ELF-1 (cell line): Measurements from ENCODE around the gene ABL1.

Experiments used
- DNase-seq: peaks from one replicate; pipeline ENCODE4 v3.0.0-alpha.2; 2016; ENCODE audit warnings: low read depth, low spot score

The ABL1 gene

GRCh38 chr9:130918101-130918825 is 83.2 kb downstream of the ABL1 start:
- DNase-seq, result peak; percentile 95

GRCh38 chr9:130918826-130919558 is 83.9 kb downstream of the ABL1 start:
- DNase-seq, result no peak

- DNase-seq, result no peak
Measured at GRCh38 chr9:130919559-130920145, 84.6 kb downstream of the ABL1 start.

- no peak for DNase-seq
Measured at GRCh38 chr9:130920233-130920632, 85.2 kb downstream of the ABL1 start.

GRCh38 chr9:130920762-130921299 is 85.8 kb downstream of the ABL1 start:
- DNase-seq, result no peak

- no peak for DNase-seq
Measured at GRCh38 chr9:130921300-130921988, 86.4 kb downstream of the ABL1 start.

- no peak for DNase-seq
Measured at GRCh38 chr9:130921989-130922892, 87.2 kb downstream of the ABL1 start.

- DNase-seq, result no peak
Measured at GRCh38 chr9:130922893-130923610, 88.0 kb downstream of the ABL1 start.

GRCh38 chr9:130923611-130924447 is 88.8 kb downstream of the ABL1 start:
- no peak for DNase-seq

- DNase-seq, result no peak
Measured at GRCh38 chr9:130924448-130924788, 89.4 kb downstream of the ABL1 start.

- no peak for DNase-seq
Measured at GRCh38 chr9:130925050-130925678, 90.1 kb downstream of the ABL1 start.

- no peak for DNase-seq
Measured at GRCh38 chr9:130927338-130927737, 92.3 kb downstream of the ABL1 start.

- no peak for DNase-seq
Measured at GRCh38 chr9:130927995-130928900, 93.2 kb downstream of the ABL1 start.

GRCh38 chr9:130929571-130930038 is 94.6 kb downstream of the ABL1 start:
- DNase-seq, result no peak

- no peak for DNase-seq
Measured at GRCh38 chr9:130930132-130930803, 95.2 kb downstream of the ABL1 start.

- no peak for DNase-seq
Measured at GRCh38 chr9:130930804-130931349, 95.8 kb downstream of the ABL1 start.
